Activated CD4-positive, CD25-positive, alpha-beta regulatory T cell (primary cell): Measurements from ENCODE around the gene PCNA.

ENCODE experiments used
- DNase-seq, 4 experiments: peaks; one replicate each; lab custom pipeline; 2025; lab: John Stamatoyannopoulos, UW

Gene PCNA

GRCh38 chr20:5065166-5065878, 54.4 kb downstream of the PCNA start:
- DNase-seq: no peak
